Measurements from ENCODE around the gene RELN. TPM values are rescaled to one million over a fixed set of nuclear protein-coding genes. Genes with fewer than 3 reads are reported as not detected.

The RELN gene
- total RNA-seq, 1 donor from 2014 or later: not detected

DNA sequence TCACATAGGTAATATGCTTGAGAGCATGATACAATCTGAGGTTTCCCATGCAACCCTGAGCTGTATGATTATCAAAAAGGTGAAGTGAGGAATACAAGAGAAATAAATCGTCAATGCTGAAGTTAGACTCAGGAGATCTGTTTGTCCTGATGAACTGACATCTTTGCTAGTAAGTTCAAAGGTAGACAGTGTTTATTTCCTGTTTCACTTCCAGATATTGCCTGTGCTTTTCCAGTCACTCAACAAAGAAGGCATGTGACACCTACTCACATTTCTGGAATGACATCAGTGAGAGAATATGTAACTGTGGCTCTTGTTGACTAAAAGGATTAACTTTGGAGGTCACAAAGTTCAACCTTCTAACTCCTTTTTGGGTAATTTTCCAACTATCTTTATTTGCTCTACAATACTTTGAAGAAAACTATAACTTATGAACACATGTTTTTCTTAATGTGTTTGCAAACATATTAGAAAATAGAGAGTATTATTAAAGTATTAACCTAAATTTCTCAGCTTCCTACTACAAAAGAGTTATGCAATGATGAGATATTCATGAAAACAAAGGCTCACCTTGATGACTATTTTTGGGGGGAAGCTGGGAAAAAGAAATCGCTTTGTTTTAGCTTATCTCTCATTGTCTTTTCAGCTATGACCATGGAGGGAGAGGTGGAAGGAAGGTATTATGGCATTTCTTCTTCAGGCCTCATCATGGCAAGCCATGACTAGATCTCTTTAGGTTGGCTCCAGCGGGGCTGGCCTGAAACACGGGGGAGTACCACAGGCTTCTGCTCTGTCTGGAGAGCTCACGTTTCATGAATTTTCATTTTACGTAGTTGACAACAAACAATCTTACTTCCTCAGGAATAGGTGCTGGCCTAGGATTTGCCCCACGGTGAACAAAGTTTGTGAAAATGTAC, 328.7 kb downstream of the RELN start:
- Mint-ChIP-seq H3K4me1 (ENCODE audit: low read depth) (no peaks in the 10 kb centered on the region), H3K4me3 (ENCODE audit: unreplicated experiment) (no peak overlapping the region), H3K27me3 (ENCODE audit: low read depth) (no peaks in the 10 kb centered on the region), H3K9me3 (ENCODE audit: low read depth) (no peaks in the 10 kb centered on the region), H3K36me3 (ENCODE audit: low read depth) (no peaks in the 10 kb centered on the region), H3K27ac (ENCODE audit: unreplicated experiment) (no peak overlapping the region)
- TF ChIP-seq, protein P1, sequence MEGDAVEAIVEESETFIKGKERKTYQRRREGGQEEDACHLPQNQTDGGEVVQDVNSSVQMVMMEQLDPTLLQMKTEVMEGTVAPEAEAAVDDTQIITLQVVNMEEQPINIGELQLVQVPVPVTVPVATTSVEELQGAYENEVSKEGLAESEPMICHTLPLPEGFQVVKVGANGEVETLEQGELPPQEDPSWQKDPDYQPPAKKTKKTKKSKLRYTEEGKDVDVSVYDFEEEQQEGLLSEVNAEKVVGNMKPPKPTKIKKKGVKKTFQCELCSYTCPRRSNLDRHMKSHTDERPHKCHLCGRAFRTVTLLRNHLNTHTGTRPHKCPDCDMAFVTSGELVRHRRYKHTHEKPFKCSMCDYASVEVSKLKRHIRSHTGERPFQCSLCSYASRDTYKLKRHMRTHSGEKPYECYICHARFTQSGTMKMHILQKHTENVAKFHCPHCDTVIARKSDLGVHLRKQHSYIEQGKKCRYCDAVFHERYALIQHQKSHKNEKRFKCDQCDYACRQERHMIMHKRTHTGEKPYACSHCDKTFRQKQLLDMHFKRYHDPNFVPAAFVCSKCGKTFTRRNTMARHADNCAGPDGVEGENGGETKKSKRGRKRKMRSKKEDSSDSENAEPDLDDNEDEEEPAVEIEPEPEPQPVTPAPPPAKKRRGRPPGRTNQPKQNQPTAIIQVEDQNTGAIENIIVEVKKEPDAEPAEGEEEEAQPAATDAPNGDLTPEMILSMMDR (IDR thresholded peaks at IDR 0.05): no peak
- DNase-seq (ENCODE audit: low spot score): no peak

DNA sequence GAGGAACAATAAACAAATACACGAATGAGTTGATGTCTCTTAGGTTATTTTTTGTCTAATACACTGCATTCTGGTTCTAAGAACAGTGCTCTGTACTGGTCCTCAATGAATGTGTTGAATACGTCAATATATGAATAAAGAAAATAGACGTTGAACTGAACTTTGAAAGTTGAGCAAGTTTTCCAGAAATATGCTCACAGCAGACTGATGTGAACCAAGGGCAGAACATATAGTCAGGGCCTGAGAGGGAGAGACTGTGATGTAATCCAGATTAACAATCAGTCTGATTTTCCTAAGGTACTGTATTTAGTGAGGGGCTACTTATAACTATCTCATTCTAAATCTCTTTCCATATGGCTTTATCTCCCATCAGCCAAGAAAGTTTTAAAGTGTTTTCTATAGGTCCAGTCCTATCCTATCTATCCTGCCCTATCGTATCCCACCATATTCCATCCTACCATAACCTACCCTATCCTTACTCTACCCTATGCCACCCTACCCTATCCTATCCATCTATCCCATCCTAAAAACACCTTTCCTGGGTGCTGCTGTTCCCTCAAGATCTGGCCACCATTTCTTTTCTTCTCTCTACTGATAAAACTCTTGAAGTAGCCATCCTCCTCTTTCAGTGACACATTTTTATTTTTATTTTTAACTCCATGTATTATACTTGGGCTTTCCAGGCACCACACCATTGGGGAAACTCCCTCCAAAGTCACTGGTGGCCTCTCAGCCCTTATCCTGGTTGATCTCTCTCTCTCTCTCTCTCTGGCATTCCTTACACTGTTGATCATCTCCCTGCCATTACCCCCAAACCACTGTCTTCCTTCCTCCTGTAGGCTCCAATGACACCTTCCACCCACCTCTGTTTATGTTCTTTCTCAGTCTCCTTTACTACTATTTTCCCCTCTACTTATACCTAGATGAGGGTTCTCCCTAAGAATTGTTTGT, 331.1 kb downstream of the RELN start:
- H3K36me3 Mint-ChIP-seq (ENCODE audit: low read depth): no peaks in the 10 kb centered on the region
- no peak overlapping the region for H3K27ac Mint-ChIP-seq (ENCODE audit: unreplicated experiment)
- no peak overlapping the region for H3K4me3 Mint-ChIP-seq (ENCODE audit: unreplicated experiment)
- DNase-seq (ENCODE audit: low spot score): no peak
- no peaks in the 10 kb centered on the region for H3K27me3 Mint-ChIP-seq (ENCODE audit: low read depth)
- no peaks in the 10 kb centered on the region for H3K9me3 Mint-ChIP-seq (ENCODE audit: low read depth)
- TF ChIP-seq, protein P1 (IDR thresholded peaks at IDR 0.05): no peak
- H3K4me1 Mint-ChIP-seq (ENCODE audit: low read depth): no peaks in the 10 kb centered on the region

DNA sequence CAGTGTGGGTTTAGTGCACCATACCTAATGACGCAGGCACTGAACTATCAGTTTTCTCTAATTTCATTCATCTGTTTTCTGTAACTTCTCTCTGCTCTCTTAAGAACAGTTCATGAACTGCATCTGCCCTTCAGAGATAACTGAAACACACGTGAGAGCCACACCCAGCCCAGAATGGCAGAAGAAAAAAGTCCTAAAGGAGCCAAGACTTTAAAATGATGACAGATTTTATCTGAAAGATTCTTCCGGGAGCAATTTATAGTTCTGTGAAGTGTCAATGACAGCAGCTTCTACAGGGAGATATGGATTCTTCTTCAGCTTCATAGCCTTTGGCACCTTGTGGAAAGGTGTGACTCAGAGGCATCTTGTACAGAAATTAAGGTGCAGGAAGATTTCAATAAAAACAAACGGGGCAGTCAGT, 332.0 kb downstream of the RELN start:
- TF ChIP-seq, protein P1 (IDR thresholded peaks at IDR 0.05): no peak
- Mint-ChIP-seq H3K4me3 (ENCODE audit: unreplicated experiment) (no peak overlapping the region), H3K4me1 (ENCODE audit: low read depth) (no peaks in the 10 kb centered on the region)

DNA sequence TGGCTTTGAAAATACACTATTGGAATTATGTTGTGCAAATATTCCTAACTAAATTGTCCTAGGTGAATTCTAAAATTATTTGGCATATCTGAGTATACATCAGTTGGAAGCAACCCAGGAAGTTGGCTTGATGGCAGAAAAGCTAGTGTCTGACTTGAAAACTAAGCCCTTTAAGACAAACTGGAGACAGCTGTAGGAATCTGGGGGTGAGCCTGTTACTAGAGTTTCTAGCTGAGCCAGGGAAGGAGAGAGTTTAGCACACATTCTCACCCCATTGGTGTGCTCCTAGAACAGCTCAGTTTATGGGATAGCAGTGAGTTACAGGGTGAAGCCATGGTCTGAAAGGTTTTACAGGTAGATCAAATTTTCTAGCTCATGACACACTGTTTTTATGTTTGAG, 333.2 kb downstream of the RELN start:
- H3K36me3 Mint-ChIP-seq (ENCODE audit: low read depth): no peaks in the 10 kb centered on the region
- no peaks in the 10 kb centered on the region for H3K9me3 Mint-ChIP-seq (ENCODE audit: low read depth)
- TF ChIP-seq, protein P1 (IDR thresholded peaks at IDR 0.05): no peak
- no peaks in the 10 kb centered on the region for H3K4me1 Mint-ChIP-seq (ENCODE audit: low read depth)
- H3K27me3 Mint-ChIP-seq (ENCODE audit: low read depth): no peaks in the 10 kb centered on the region
- no peak overlapping the region for H3K4me3 Mint-ChIP-seq (ENCODE audit: unreplicated experiment)
- no peak for DNase-seq (ENCODE audit: low spot score)
- no peak overlapping the region for H3K27ac Mint-ChIP-seq (ENCODE audit: unreplicated experiment)

More for the DNA sequence above, 332.0 kb downstream of the RELN start:
- H3K27ac Mint-ChIP-seq (ENCODE audit: unreplicated experiment): no peak overlapping the region
- H3K36me3 Mint-ChIP-seq (ENCODE audit: low read depth): no peaks in the 10 kb centered on the region
- no peak for DNase-seq (ENCODE audit: low spot score)
- H3K9me3 Mint-ChIP-seq (ENCODE audit: low read depth): no peaks in the 10 kb centered on the region
- H3K27me3 Mint-ChIP-seq (ENCODE audit: low read depth): no peaks in the 10 kb centered on the region

Measured in chondrocyte (in vitro differentiated cells).